H1 (cell line): ENCODE measurements around the gene HHIP. TPM values are rescaled to one million over a fixed set of nuclear protein-coding genes. Genes with fewer than 3 reads are reported as not detected.

Experiments
- CTCF ChIA-PET: fragments of 300-600 bp; sonication (Branson Sonifier 250); formaldehyde crosslinking; loops from one replicate; lab custom pipeline; 2021; ENCODE audit not compliant: partially characterized antibody; lab: Charles Lee
- POLR2A ChIA-PET: fragments of 300-600 bp; sonication (Branson Sonifier 250); formaldehyde crosslinking; loops from one replicate; lab custom pipeline; 2021; ENCODE audit warnings: inconsistent platforms; ENCODE audit not compliant: partially characterized antibody; lab: Charles Lee
- DNase-seq, 2 experiments: peaks; one replicate each; pipeline versions ENCODE4 v3.0.0 to v3.0.0-alpha.2; 2010 to 2022; ENCODE audit warnings: low spot score in 2 of 2, low read depth in 1 of 2, mixed read lengths in 1 of 2
- FAIRE-seq: peaks from 2 replicates; lab custom pipeline; 2011; peaks lifted over from hg19 to GRCh38; lab: Jason Lieb, UNC
- H2AFZ ChIP-seq: 2 replicates; pipeline ENCODE4 v1.8.1; 2012; ENCODE audit warnings: low read length, inconsistent platforms
- H2AK5ac ChIP-seq: 2 replicates; pipeline ENCODE4 v1.6.1; 2013; ENCODE audit warnings: low read depth, low read length
- H2BK120ac ChIP-seq: replicated peaks from 2 replicates; pipeline ENCODE3; 2013; ENCODE audit warnings: low read depth, low read length, inconsistent platforms
- H2BK12ac ChIP-seq: 2 replicates; pipeline ENCODE4 v1.6.1; 2013; ENCODE audit warnings: low read depth, low read length
- H2BK15ac ChIP-seq: 2 replicates; pipeline ENCODE4 v1.6.1; 2013; ENCODE audit warnings: low read length
- H2BK20ac ChIP-seq: 2 replicates; pipeline ENCODE4 v1.6.1; 2013; ENCODE audit warnings: low read length
- H2BK5ac ChIP-seq: 2 replicates; pipeline ENCODE4 v1.6.1; 2013; ENCODE audit warnings: low read depth, low read length
- H3K14ac ChIP-seq: 2 replicates; pipeline ENCODE4 v1.6.1; 2013; ENCODE audit warnings: inconsistent platforms; ENCODE audit not compliant: insufficient read length
- H3K18ac ChIP-seq: 2 replicates; pipeline ENCODE4 v1.6.1; 2013; ENCODE audit warnings: low read length; ENCODE audit errors: extremely low read depth
- H3K23ac ChIP-seq: 2 replicates; pipeline ENCODE4 v1.6.1; 2013; ENCODE audit warnings: inconsistent platforms; ENCODE audit not compliant: insufficient read length
- H3K23me2 ChIP-seq: 2 replicates; pipeline ENCODE4 v1.6.1; 2013; ENCODE audit warnings: low read depth, low read length
- H3K27ac ChIP-seq: 2 replicates; pipeline ENCODE4 v1.6.1; 2011; ENCODE audit warnings: low read depth, low read length, inconsistent platforms
- H3K27me3 ChIP-seq, 4 experiments: replicated peaks in 1 of 4; 1 replicate in 1 of 4; 2 replicates in 3 of 4; pipeline versions ENCODE4 v1.6.1 to v1.8.1; 2011 to 2013; ENCODE audit warnings: low read length in 3 of 4, mild to moderate bottlenecking in 3 of 4, inconsistent platforms in 2 of 4, mixed read lengths in 2 of 4, moderate library complexity in 1 of 4; ENCODE audit not compliant: control insufficient read depth in 3 of 4, insufficient read depth in 3 of 4; ENCODE audit errors: extremely low read depth in 1 of 4
- H3K36me3 ChIP-seq, 4 experiments: 2 replicates each; pipeline versions ENCODE4 v1.6.1 to v1.8.1; 2011 to 2013; ENCODE audit warnings: mild to moderate bottlenecking in 4 of 4, low read length in 3 of 4, moderate library complexity in 2 of 4, control low read depth in 1 of 4, inconsistent platforms in 1 of 4; ENCODE audit not compliant: insufficient read depth in 4 of 4, control insufficient read depth in 2 of 4
- H3K4ac ChIP-seq: replicated peaks from 2 replicates; pipeline ENCODE3; 2013; ENCODE audit warnings: low read length, low read depth, mixed read lengths, inconsistent platforms; ENCODE audit not compliant: insufficient read length
- H3K4me1 ChIP-seq, 4 experiments: replicated peaks in 1 of 4; 1 replicate in 1 of 4; 2 replicates in 3 of 4; pipeline versions ENCODE4 v1.6.1 to v1.8.1; 2011 to 2013; ENCODE audit warnings: low read length in 3 of 4, inconsistent platforms in 2 of 4, mixed read lengths in 1 of 4; ENCODE audit not compliant: insufficient read depth in 4 of 4, control insufficient read depth in 3 of 4
- H3K4me2 ChIP-seq, 2 experiments: 2 replicates each; pipeline versions ENCODE4 v1.6.1 to v1.8.1; 2011 to 2013; ENCODE audit warnings: low read depth in 2 of 2, low read length in 2 of 2, control low read depth in 1 of 2, inconsistent platforms in 1 of 2, mild to moderate bottlenecking in 1 of 2; ENCODE audit not compliant: insufficient read depth in 1 of 2
- H3K4me3 ChIP-seq, 4 experiments: fragments of 200-600, 300-600 bp in 1 of 4; sonication (generic), shearing (Covaris generic), sonication (Bioruptor Twin) in 1 of 4; 2 replicates each; pipeline versions ENCODE4 v1.5.1 to v1.8.1; 2011 to 2016; ENCODE audit warnings: low read length in 4 of 4, low read depth in 3 of 4, control low read depth in 2 of 4, inconsistent platforms in 2 of 4, mild to moderate bottlenecking in 2 of 4, mixed read lengths in 1 of 4, moderate library complexity in 1 of 4; ENCODE audit not compliant: insufficient read depth in 2 of 4; ENCODE audit errors: extremely low read depth in 1 of 4
- H3K56ac ChIP-seq: replicated peaks from 2 replicates; pipeline ENCODE3; 2013; ENCODE audit warnings: low read depth, mild to moderate bottlenecking, mixed read lengths, low read length, inconsistent platforms; ENCODE audit not compliant: insufficient read length
- H3K79me1 ChIP-seq: 2 replicates; pipeline ENCODE4 v1.6.1; 2013; ENCODE audit warnings: low read depth, low read length, control low read depth
- H3K79me2 ChIP-seq, 2 experiments: 2 replicates each; pipeline versions ENCODE4 v1.6.1 to v1.8.1; 2012 to 2013; ENCODE audit warnings: low read length in 2 of 2, mild to moderate bottlenecking in 2 of 2, inconsistent platforms in 1 of 2; ENCODE audit not compliant: insufficient read depth in 2 of 2, control insufficient read depth in 1 of 2
- H3K9ac ChIP-seq, 4 experiments: replicated peaks in 1 of 4; 1 replicate in 1 of 4; 2 replicates in 3 of 4; pipeline versions ENCODE4 v1.6.1 to v1.8.1; 2011 to 2013; ENCODE audit warnings: low read depth in 3 of 4, low read length in 3 of 4, control low read depth in 2 of 4, mild to moderate bottlenecking in 2 of 4, moderate library complexity in 2 of 4, inconsistent platforms in 1 of 4; ENCODE audit errors: extremely low read depth in 1 of 4
- H3K9me3 ChIP-seq, 2 experiments: 2 replicates each; pipeline versions ENCODE4 v1.6.1 to v1.8.1; 2012 to 2013; ENCODE audit warnings: mild to moderate bottlenecking in 2 of 2, moderate library complexity in 2 of 2, control low read depth in 1 of 2, inconsistent platforms in 1 of 2, low read depth in 1 of 2, low read length in 1 of 2, mixed read lengths in 1 of 2; ENCODE audit not compliant: insufficient read depth in 2 of 2
- H4K20me1 ChIP-seq, 2 experiments: replicated peaks in 1 of 2; 2 replicates each; pipeline versions ENCODE3 to v1.8.1; 2011 to 2013; ENCODE audit warnings: inconsistent platforms in 2 of 2, low read length in 2 of 2, mild to moderate bottlenecking in 1 of 2; ENCODE audit not compliant: insufficient read depth in 2 of 2, control insufficient read depth in 1 of 2
- H4K5ac ChIP-seq: 2 replicates; pipeline ENCODE4 v1.6.1; 2013; ENCODE audit warnings: low read length, low read depth, mixed read lengths, inconsistent platforms; ENCODE audit not compliant: insufficient read length
- H4K8ac ChIP-seq: 2 replicates; pipeline ENCODE4 v1.8.0; 2013; ENCODE audit warnings: mild to moderate bottlenecking, moderate library complexity, low read length, inconsistent platforms; ENCODE audit not compliant: insufficient read depth; ENCODE audit errors: extremely low read depth
- H4K91ac ChIP-seq: replicated peaks from 2 replicates; pipeline ENCODE3; 2013; ENCODE audit warnings: low read length, mixed read lengths, inconsistent platforms; ENCODE audit not compliant: insufficient read length
- ASH2L ChIP-seq: fragments of 200-600, 300-600 bp; sonication (generic); IDR thresholded peaks from one replicate; pipeline ENCODE4 v1.7.1; 2017; ENCODE audit warnings: low read length
- YY1 ChIP-seq: IDR thresholded peaks from 2 replicates; pipeline ENCODE4 v1.6.1; 2011; ENCODE audit warnings: low read depth, mild to moderate bottlenecking, low read length
- WGBS, 2 experiments: shearing (Covaris generic) in 1 of 2; methylation state at CpG; one replicate each; pipeline versions ENCODE4 v1.1.6 to v1.1.7; 2013 to 2015; ENCODE audit warnings: low lambda C conversion rate in 2 of 2, mixed read lengths in 2 of 2, inconsistent platforms in 1 of 2, low coverage in 1 of 2, missing lambda C conversion rate in 1 of 2; ENCODE audit not compliant: insufficient replicate concordance in 2 of 2, insufficient coverage in 1 of 2, insufficient read length in 1 of 2; ENCODE audit errors: extremely low coverage in 1 of 2, missing lambda C conversion rate in 1 of 2; 5-methylcytosine and 5-hydroxymethylcytosine counted together
- polyA plus RNA-seq, 7 experiments: library from polyadenylated mRNA; depleted of rRNA in 3 of 7; stranded (reverse) in 5 of 7; unstranded in 2 of 7; fragments of >200 nt in 5 of 7; fragments of 200-250 nt in 2 of 7; gene quantifications; 1 replicate in 5 of 7; 2 replicates in 1 of 7; 4 replicates in 1 of 7; pipeline versions ENCODE4 v1.2.1 to v1.2.3, GENCODE V29; 2011 to 2013; ENCODE audit warnings: missing spikeins in 2 of 7, mixed read lengths in 2 of 7
- total RNA-seq: library from RNA; stranded (reverse); fragmentation: NEBNext Ultra II Directional; extraction: Animal tissue kit (Norgen Biotek cat#: 25700); gene quantifications from 2 replicates; pipeline ENCODE4 v1.2.1, GENCODE V29; 2021

The HHIP gene
- total and polyA plus RNA-seq, 2 of the 8 experiments (the other 6 are each of a cell fraction or from before 2014, with no cell fraction given), result 0.05 to 1.3 TPM

GRCh38 chr4:144658903-144659302, 12.9 kb downstream of the HHIP start:
- Histone ChIP-seq H2AK5ac (no peak overlapping the region), H3K56ac (no peak overlapping the region), H3K27me3 (no peaks in the 10 kb centered on the region), H2AFZ (no peak overlapping the region)
- TF ChIP-seq YY1, result no peak
- no peak for TF ChIP-seq ASH2L
- TF ChIP-seq, all 59 proteins: peak for 0
- H3K23me2 ChIP-seq, result no peaks in the 10 kb centered on the region
- H3K9ac ChIP-seq, result no peak overlapping the region
- H2BK120ac ChIP-seq, result no peak overlapping the region
- POLR2A ChIA-PET, result no interaction called here
- H4K5ac ChIP-seq, result no peak overlapping the region
- H2BK5ac ChIP-seq, result no peak overlapping the region
- no peak overlapping the region for H3K27ac ChIP-seq
- H4K91ac ChIP-seq, result no peak overlapping the region
- no peak overlapping the region for H3K4me2 ChIP-seq
- H2BK12ac ChIP-seq, result no peak overlapping the region
- no peaks in the 10 kb centered on the region for H3K79me2 ChIP-seq
- H3K9me3 ChIP-seq, result no peaks in the 10 kb centered on the region
- H2BK15ac ChIP-seq, result no peak overlapping the region
- 95% methylated on average over 1 of the region's 1 CpG; no CpG with 5 or more reads in 1 of the 2 experiments for WGBS, 2 experiments
- no peaks in the 10 kb centered on the region for H3K4me1 ChIP-seq
- H3K18ac ChIP-seq, result no peak overlapping the region
- CTCF ChIA-PET, result no interaction called here
- H3K14ac ChIP-seq, result no peak overlapping the region
- FAIRE-seq (no peak), DNase-seq (no peak)
- no peaks in the 10 kb centered on the region for H3K79me1 ChIP-seq
- no peak overlapping the region for H3K23ac ChIP-seq
- H2BK20ac ChIP-seq, result no peak overlapping the region
- no peaks in the 10 kb centered on the region for H4K20me1 ChIP-seq
- no peak overlapping the region for H3K4me3 ChIP-seq
- H3K36me3 ChIP-seq, result no peaks in the 10 kb centered on the region
- no peak overlapping the region for H3K4ac ChIP-seq
- H4K8ac ChIP-seq, result no peak overlapping the region
